HG03460 (cell line): ENCODE results near the gene CCDC13.
A peak's percentile ranks its signal among the peaks of the same experiment; 100 is the strongest.

Experiments used
- ATAC-seq: cut with Tn5 transposase; IDR thresholded peaks from one replicate; pipeline ENCODE4 v1.9.1; 2021; ENCODE audit not compliant: unreplicated experiment

The CCDC13 gene

GRCh38 chr3:42800251-42800650 is 27.2 kb upstream of the CCDC13 start:
- ATAC-seq, result no peak

DNA sequence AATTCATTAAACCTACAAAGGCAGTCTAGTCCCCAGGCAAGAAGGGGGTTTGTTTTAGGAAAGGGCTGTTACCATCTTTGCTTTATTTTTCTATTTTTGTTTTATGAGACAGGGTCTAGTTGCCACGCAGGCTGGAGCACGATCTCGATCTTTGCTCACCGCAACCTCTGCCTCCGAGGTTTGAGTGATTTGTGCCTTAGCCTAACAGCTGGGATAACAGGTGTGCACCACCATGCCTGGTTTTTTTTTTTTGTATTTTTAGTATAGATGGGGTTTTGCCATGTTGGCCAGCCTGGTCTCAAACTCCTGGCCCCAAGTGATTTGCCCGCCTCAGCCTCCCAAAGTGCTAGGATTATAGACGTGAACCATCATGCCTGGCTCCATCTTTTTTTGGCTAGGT is 26.3 kb upstream of the CCDC13 start:
- no peak for ATAC-seq

DNA sequence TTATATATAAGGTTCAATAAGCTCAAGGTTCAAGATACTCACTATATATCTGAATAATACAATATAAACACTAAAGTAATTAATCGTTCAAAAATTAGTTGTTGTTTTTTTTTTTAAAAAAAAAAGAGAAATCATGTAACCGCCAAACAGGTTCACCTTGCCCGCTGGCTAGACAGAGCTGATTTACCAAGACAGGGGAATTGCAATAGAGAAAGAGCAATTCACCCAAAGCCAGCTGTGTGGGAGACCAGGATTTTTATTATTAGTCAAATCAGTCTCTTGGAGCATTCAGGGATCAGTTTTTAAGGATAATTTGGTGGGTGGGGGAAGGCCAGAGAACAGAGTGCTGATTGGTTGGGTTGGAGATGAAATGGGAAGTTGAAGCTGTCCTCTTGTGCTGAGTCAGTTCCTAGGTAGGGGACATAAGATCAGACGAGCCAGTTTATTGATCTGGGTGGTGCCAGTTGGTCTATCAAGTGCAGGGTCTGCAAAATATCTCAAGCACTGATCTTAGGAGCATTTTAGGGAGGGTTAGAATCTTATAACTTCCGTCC is 23.4 kb upstream of the CCDC13 start:
- no peak for ATAC-seq

GRCh38 chr3:42795621-42796181 is 22.6 kb upstream of the CCDC13 start:
- no peak for ATAC-seq

DNA sequence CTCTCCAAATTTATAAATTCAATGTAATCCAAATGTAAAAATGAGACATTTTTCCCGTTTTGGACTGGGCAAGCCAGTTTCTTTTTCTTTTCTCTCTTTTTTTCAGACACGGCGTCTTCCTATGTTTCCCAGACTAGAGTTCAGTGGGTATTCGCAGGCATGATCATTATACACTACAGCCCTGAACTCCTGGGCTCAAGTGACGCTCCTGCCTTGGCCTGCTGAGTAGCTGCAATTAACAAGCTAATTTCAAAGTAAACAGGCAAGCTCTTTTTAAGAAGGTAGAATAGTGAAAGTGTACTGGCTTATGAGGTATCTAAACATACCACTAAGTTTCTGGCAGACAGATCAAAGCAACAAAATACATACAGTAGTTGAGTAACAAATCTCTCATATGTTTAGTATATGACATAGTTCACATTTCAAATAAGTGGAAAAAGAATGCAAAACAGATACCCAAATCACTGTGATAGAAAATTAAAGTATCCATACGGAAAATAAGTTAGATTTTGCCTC is 17.7 kb upstream of the CCDC13 start:
- no peak for ATAC-seq

GRCh38 chr3:42786631-42787030 is 13.6 kb upstream of the CCDC13 start:
- no peak for ATAC-seq

- ATAC-seq, result no peak
Observed at GRCh38 chr3:42786212-42786611, 13.2 kb upstream of the CCDC13 start.

- ATAC-seq, result peak; percentile 59
Observed at GRCh38 chr3:42780892-42781700, 8.0 kb upstream of the CCDC13 start.

GRCh38 chr3:42780398-42780797 is 7.3 kb upstream of the CCDC13 start:
- ATAC-seq, result no peak

DNA sequence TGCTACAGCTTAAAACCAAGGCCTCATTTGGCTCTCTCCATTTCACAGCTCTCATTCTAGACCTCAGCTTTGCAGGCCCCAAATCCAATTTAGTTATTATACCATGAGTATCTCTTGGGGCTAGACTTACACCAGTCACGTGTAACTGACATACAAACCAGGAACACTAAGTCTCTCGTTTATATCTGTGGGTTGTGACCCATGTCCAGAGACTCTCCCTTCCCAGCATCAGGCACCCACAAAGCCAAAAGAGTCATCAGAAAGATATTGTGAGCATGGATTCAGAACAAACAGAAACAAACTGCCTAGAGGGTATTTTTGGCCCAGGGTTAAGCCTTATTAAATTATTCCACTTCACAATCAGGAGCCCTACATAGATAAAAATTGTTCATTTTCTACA is 5.6 kb upstream of the CCDC13 start:
- no peak for ATAC-seq

- peak; percentile 4 for ATAC-seq
Observed at GRCh38 chr3:42773409-42773751, 327 bp upstream of the CCDC13 start.

DNA sequence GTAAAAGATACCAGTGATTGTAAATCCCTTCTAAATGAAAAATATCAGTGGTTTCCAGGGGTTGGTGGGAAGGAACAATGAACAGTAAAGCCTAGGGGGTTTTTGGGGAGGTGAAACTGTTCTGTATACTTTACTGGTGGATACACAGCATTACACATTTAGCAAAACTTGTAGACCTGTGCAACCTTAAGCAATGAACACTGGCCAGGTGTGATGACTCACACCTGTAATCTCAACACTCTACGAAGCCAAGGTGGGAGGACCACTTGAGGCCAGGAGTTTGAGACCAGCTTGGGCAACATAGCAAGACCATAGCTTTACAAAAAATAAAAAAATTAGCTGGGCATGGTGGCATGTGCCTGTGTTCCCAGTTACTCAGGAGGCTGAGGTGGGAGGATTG is 1.8 kb downstream of the CCDC13 start:
- ATAC-seq, result no peak

DNA sequence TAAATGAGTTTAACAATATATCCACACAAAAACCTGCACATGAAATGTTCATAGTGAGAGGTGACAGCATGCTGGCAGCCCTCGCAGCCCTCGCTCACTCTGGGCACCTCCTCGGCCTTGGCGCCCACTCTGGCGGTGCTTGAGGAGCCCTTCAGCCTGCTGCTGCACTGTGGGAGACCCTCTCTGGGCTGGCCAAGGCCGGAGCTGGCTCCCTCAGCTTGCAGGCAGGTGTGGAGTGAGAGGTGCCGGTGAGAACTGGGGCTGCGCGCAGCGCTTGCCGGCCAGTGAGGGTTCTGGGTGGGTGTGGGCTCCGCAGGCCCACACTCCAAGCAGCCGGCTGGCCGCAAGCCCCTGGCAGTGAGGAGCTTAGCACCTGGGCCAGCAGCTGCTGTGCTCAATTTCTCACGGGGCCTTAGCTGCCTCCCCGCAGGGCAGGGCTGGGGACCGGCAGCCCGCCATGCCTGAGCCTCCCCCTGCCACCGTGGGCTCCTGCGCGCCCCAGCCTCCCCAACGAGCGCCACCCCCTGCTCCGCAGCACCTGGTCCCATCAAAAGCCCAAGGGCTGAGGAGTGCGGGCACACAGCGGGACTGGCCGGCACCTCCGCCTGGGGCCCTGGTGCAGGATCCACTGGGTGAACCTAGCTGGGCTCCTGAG is 3.4 kb downstream of the CCDC13 start:
- ATAC-seq, result no peak

GRCh38 chr3:42764561-42765295 is 8.3 kb downstream of the CCDC13 start:
- no peak for ATAC-seq

DNA sequence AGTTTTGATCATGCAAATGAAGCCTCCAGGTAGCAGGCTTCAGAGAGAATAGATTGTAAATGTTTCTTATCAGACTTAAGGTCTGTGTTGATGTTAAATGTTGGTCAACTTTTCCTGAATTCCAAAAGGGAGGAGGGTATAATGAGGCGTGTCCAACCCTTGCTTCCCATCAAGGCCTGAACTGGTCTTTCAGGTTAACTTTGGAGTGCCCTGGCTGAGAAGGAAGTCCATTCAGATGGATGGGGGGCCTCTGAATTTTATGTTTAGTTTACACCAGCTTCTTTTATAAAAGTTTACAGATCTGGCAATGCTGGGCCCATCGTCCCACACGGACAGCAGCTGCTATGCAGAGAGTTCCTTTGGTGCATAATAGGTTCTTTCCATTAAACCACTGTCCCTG is 8.9 kb downstream of the CCDC13 start:
- no peak for ATAC-seq

DNA sequence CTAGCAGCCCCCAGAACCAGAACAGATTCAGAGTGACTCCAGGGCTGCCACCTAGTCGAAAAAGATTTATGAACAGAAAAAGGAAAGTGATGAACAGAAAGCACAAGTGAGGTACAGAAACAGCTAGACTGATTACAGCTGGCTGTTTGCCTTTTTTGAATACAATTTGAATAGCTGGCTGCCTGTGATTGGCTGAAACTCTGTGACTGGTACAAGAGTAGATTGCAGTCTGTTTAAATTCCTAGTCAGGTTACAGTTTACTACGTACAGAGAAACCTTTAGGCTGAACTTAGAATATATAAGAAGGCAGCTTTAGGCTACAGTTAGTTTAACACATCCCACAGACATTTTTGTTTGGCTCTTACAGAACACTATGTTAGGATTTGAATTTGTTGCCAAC is 10.0 kb downstream of the CCDC13 start:
- ATAC-seq, result no peak

DNA sequence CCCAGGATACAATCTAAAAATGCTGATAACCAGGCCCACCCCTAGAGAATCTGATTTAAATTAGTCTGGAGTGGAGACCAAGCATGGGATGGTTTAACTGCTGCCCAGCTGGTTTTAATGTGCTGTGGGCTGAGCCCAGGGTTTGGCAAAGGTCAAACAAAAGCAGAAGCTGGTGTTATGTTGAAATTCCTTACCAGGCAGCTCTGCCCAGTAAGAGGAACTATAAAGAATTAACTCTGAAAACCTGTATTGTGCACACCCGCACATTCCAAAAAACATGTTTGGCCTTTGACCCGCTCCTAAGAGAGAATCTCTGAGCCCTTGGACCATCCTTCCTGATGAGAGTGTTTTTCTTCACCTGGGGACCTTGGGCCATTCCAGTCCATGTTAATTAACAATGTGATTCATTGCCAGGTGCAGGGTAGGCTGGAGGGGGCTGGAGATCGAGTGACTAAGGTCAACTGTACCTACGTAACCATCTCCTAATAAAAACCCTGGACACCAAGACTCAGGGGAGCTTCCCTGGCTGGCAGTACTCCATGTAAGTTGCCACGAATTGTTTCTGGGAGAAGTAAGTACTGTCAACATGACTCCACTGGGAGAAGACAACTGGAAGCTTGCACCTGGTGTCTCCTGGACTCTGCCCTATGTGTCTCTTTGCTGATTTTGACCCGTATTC is 10.9 kb downstream of the CCDC13 start:
- ATAC-seq, result no peak

DNA sequence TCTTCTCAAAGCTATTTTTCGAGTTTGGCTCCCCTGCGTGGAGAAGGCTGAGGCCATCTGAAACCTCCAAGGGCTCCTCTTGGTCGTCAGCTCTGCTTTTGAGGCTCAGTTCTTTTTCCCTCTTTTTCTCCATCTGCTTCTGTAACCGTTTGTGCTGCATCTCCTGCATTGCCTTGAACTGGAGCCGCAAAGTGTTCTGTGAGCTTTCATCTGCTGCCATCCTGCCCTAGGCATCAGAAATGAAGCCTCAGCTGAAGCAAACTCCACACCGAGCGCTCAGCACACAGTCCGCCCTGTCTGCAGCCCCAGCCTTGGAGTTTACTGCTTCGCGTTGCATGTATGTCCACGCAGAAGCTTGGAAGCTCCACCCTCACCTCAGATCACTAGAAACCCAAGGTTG is 14.9 kb downstream of the CCDC13 start:
- no peak for ATAC-seq

DNA sequence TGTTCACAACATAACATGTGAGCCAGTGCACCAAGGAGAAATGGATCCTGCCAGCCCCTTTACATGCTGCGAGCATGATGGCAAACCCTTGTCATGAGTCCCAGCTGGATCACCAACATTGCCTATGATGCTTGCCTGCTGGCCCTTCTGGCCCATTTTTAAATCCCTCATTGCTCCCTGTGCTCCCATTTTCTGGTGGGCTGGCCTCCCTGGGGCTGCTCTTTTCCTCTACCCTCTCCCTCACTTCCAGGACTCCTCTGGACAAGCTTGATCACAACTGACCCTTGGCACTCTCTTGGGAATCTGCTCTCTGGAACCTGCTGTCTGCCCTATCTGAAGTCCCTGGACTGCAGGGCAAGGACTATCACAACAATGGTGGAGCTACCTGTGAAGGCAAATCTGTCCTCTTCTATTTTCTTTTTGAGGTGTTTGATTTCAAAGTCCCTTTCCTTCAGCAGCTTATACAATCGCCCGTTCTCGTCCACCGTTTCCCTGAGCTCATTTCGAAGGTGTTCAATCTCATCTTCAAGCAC is 16.3 kb downstream of the CCDC13 start:
- ATAC-seq, result no peak
